Astrocyte of the cerebellum (primary cell): ENCODE data around the gene RASSF5.

ENCODE experiments used
- DNase-seq: peaks from one replicate; pipeline ENCODE4 v3.0.0-alpha.2; 2011; ENCODE audit warnings: low read depth
- H3K4me3 ChIP-seq: 2 replicates; pipeline ENCODE4 v1.5.1; 2011; ENCODE audit warnings: mild to moderate bottlenecking, low read depth, low read length, moderate library complexity
- CTCF ChIP-seq: IDR thresholded peaks from 2 replicates; pipeline ENCODE4 v1.5.1; 2012; ENCODE audit warnings: low read length, low read depth, moderate library complexity, mild to moderate bottlenecking; ENCODE audit errors: missing control alignments
- in situ Hi-C: cut with HindIII; loops from 2 replicates; pipeline ENCODE4 v1.10.0; 2017; ENCODE audit warnings: low sequenced_read_pairs

Gene RASSF5

GRCh38 chr1:206591226-206591625 lies 83.9 kb downstream of the RASSF5 start:
- H3K4me3 ChIP-seq: no peak overlapping the region
- no peak for DNase-seq
- in situ Hi-C loops: no loop called here
- no peak for TF ChIP-seq CTCF

- DNase-seq: no peak
- H3K4me3 ChIP-seq: no peak overlapping the region
- in situ Hi-C loops: no loop called here
- TF ChIP-seq CTCF: no peak
Observed at GRCh38 chr1:206591696-206592095, 84.4 kb downstream of the RASSF5 start.

GRCh38 chr1:206593351-206593925 lies 86.1 kb downstream of the RASSF5 start:
- no peak for TF ChIP-seq CTCF
- H3K4me3 ChIP-seq: no peak overlapping the region
- DNase-seq: no peak
- in situ Hi-C loops: no loop called here

GRCh38 chr1:206595581-206596318 lies 88.4 kb downstream of the RASSF5 start:
- no peak for TF ChIP-seq CTCF
- no peak overlapping the region for H3K4me3 ChIP-seq
- no peak for DNase-seq
- in situ Hi-C loops: no loop called here

GRCh38 chr1:206596319-206596666 lies 89.0 kb downstream of the RASSF5 start:
- H3K4me3 ChIP-seq: no peak overlapping the region
- no peak for DNase-seq
- in situ Hi-C loops: no loop called here
- no peak for TF ChIP-seq CTCF

GRCh38 chr1:206600527-206600926 lies 93.2 kb downstream of the RASSF5 start:
- TF ChIP-seq CTCF: no peak
- no peak overlapping the region for H3K4me3 ChIP-seq
- in situ Hi-C loops: no loop called here
- peak; percentile 48 for DNase-seq

GRCh38 chr1:206604861-206605260 lies 97.5 kb downstream of the RASSF5 start:
- H3K4me3 ChIP-seq: no peak overlapping the region
- in situ Hi-C loops: no loop called here
- DNase-seq: no peak
- no peak for TF ChIP-seq CTCF
